HEK293 (cell line): ENCODE data around the gene CXCL6.

Source experiments
- MYNN ChIP-seq: fragments of 450-650 bp; formaldehyde crosslinking; IDR thresholded peaks from 2 replicates; pipeline ENCODE4 v1.5.1; 2016; ENCODE audit warnings: missing biosample characterization, missing genetic modification characterization, borderline replicate concordance
- SP2 ChIP-seq: fragments of 450-650 bp; formaldehyde crosslinking; IDR thresholded peaks from 2 replicates; pipeline ENCODE4 v1.5.1; 2016; ENCODE audit warnings: missing biosample characterization, missing genetic modification characterization
- ZNF623 ChIP-seq: fragments of 450-650 bp; formaldehyde crosslinking; IDR thresholded peaks from 2 replicates; pipeline ENCODE4 v1.5.1; 2016; ENCODE audit warnings: missing biosample characterization, missing genetic modification characterization
- ZNF654 ChIP-seq: fragments of 450-650 bp; formaldehyde crosslinking; IDR thresholded peaks from 2 replicates; pipeline ENCODE4 v1.5.1; 2016; ENCODE audit warnings: low read depth, missing biosample characterization, missing genetic modification characterization
- TF ChIP-seq, protein P1 (sequence below): fragments of 450-650 bp; formaldehyde crosslinking; IDR thresholded peaks from 2 replicates; pipeline ENCODE4 v1.5.1; 2016; ENCODE audit warnings: missing biosample characterization, missing genetic modification characterization
- TF ChIP-seq, protein P2 (sequence below): fragments of 450-650 bp; formaldehyde crosslinking; IDR thresholded peaks from 2 replicates; pipeline ENCODE4 v1.5.1; 2016; ENCODE audit warnings: missing biosample characterization, missing genetic modification characterization
- TF ChIP-seq, protein P3 (sequence below): fragments of 450-650 bp; formaldehyde crosslinking; IDR thresholded peaks from 2 replicates; pipeline ENCODE4 v1.5.1; 2016; ENCODE audit warnings: missing biosample characterization, missing genetic modification characterization

DNA sequence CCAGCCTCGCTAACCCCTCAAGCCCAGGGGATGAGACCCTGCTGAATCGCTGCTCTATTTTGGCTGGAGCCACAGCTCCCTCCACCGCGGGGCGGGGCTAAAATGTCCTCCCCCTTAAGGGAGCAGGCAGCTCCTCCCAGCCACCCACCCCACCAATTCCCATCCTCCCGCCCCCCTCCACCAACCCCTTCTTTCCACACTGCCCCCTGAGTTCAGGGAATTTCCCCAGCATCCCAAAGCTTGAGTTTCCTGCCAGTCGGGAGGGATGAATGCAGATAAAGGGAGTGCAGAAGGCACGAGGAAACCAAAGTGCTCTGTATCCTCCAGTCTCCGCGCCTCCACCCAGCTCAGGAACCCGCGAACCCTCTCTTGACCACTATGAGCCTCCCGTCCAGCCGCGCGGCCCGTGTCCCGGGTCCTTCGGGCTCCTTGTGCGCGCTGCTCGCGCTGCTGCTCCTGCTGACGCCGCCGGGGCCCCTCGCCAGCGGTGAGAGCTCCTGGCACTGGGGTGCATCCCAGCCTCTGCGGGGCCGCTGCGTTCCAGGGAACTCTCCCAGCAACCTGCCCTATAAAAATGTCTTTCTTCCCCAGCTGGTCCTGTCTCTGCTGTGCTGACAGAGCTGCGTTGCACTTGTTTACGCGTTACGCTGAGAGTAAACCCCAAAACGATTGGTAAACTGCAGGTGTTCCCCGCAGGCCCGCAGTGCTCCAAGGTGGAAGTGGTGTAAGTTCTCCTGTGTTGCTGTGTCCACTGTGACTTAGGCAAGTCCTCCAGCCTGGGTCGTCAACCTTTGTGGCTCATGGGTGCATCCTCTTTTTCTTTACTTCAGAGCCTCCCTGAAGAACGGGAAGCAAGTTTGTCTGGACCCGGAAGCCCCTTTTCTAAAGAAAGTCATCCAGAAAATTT lies at the start of gene CXCL6:
- TF ChIP-seq ZNF654 (tag by site-specific recombination) (no peak), MYNN (no peak), SP2 (tag by site-specific recombination) (no peak), ZNF623 (tag by site-specific recombination) (no peak)
- TF ChIP-seq, protein P1, sequence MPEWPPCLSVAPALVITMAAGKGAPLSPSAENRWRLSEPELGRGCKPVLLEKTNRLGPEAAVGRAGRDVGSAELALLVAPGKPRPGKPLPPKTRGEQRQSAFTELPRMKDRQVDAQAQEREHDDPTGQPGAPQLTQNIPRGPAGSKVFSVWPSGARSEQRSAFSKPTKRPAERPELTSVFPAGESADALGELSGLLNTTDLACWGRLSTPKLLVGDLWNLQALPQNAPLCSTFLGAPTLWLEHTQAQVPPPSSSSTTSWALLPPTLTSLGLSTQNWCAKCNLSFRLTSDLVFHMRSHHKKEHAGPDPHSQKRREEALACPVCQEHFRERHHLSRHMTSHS (tag by site-specific recombination), result no peak
- TF ChIP-seq, protein P2, sequence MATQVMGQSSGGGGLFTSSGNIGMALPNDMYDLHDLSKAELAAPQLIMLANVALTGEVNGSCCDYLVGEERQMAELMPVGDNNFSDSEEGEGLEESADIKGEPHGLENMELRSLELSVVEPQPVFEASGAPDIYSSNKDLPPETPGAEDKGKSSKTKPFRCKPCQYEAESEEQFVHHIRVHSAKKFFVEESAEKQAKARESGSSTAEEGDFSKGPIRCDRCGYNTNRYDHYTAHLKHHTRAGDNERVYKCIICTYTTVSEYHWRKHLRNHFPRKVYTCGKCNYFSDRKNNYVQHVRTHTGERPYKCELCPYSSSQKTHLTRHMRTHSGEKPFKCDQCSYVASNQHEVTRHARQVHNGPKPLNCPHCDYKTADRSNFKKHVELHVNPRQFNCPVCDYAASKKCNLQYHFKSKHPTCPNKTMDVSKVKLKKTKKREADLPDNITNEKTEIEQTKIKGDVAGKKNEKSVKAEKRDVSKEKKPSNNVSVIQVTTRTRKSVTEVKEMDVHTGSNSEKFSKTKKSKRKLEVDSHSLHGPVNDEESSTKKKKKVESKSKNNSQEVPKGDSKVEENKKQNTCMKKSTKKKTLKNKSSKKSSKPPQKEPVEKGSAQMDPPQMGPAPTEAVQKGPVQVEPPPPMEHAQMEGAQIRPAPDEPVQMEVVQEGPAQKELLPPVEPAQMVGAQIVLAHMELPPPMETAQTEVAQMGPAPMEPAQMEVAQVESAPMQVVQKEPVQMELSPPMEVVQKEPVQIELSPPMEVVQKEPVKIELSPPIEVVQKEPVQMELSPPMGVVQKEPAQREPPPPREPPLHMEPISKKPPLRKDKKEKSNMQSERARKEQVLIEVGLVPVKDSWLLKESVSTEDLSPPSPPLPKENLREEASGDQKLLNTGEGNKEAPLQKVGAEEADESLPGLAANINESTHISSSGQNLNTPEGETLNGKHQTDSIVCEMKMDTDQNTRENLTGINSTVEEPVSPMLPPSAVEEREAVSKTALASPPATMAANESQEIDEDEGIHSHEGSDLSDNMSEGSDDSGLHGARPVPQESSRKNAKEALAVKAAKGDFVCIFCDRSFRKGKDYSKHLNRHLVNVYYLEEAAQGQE (tag by site-specific recombination), result no peak
- TF ChIP-seq, protein P3, sequence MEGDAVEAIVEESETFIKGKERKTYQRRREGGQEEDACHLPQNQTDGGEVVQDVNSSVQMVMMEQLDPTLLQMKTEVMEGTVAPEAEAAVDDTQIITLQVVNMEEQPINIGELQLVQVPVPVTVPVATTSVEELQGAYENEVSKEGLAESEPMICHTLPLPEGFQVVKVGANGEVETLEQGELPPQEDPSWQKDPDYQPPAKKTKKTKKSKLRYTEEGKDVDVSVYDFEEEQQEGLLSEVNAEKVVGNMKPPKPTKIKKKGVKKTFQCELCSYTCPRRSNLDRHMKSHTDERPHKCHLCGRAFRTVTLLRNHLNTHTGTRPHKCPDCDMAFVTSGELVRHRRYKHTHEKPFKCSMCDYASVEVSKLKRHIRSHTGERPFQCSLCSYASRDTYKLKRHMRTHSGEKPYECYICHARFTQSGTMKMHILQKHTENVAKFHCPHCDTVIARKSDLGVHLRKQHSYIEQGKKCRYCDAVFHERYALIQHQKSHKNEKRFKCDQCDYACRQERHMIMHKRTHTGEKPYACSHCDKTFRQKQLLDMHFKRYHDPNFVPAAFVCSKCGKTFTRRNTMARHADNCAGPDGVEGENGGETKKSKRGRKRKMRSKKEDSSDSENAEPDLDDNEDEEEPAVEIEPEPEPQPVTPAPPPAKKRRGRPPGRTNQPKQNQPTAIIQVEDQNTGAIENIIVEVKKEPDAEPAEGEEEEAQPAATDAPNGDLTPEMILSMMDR (tag by site-specific recombination), result no peak
